SK-N-SH treated with all-trans-retinoic acid at 6 μM for 48 hours (cell line): Measurements from ENCODE around the gene CDCA5.

Source experiments
- ATAC-seq: fragments of 200-7000 bp; cut with Tn5 transposase; 3 replicates; pipeline ENCODE4 v1.9.1; 2020; ENCODE audit warnings: mild to moderate bottlenecking, moderate library complexity
- ARNTL ChIP-seq: fragments of 450-650 bp; formaldehyde crosslinking; IDR thresholded peaks from 2 replicates; pipeline ENCODE4 v1.5.0; 2020; ENCODE audit warnings: low read depth, mild to moderate bottlenecking, moderate library complexity, borderline replicate concordance
- CSDC2 ChIP-seq: fragments of 250-450 bp; sonication (Bioruptor Pico); IDR thresholded peaks from 2 replicates; pipeline ENCODE4 v1.5.0; 2020; ENCODE audit warnings: mild to moderate bottlenecking, moderate library complexity
- ESRRG ChIP-seq: fragments of 250-450 bp; sonication (Bioruptor Pico); IDR thresholded peaks from 2 replicates; pipeline ENCODE4 v1.6.1; 2021; ENCODE audit warnings: mild to moderate bottlenecking
- GLIS3 ChIP-seq: fragments of 250-450 bp; sonication (Bioruptor Pico); IDR thresholded peaks from 2 replicates; pipeline ENCODE4 v1.5.0; 2020; ENCODE audit warnings: mild to moderate bottlenecking, moderate library complexity
- ISL1 ChIP-seq: fragments of 250-450 bp; sonication (Bioruptor Pico); IDR thresholded peaks from 2 replicates; pipeline ENCODE4 v2.1.2; 2022; ENCODE audit warnings: mild to moderate bottlenecking, moderate library complexity
- OSR1 ChIP-seq: fragments of 250-450 bp; sonication (Bioruptor Pico); IDR thresholded peaks from 2 replicates; pipeline ENCODE4 v1.8.0; 2022; ENCODE audit warnings: moderate library complexity, mild to moderate bottlenecking, inconsistent platforms
- PPARA ChIP-seq: fragments of 250-450 bp; sonication (Bioruptor Pico); IDR thresholded peaks from 2 replicates; pipeline ENCODE4 v1.5.0; 2020; ENCODE audit warnings: mild to moderate bottlenecking, borderline replicate concordance
- RARB ChIP-seq: fragments of 250-450 bp; sonication (Bioruptor Pico); IDR thresholded peaks from 2 replicates; pipeline ENCODE4 v1.8.0; 2021; ENCODE audit warnings: mild to moderate bottlenecking, moderate library complexity
- SNAI2 ChIP-seq: fragments of 250-450 bp; sonication (Bioruptor Pico); IDR thresholded peaks from 2 replicates; pipeline ENCODE4 v1.5.0; 2020; ENCODE audit warnings: mild to moderate bottlenecking, moderate library complexity
- TCF4 ChIP-seq: fragments of 250-450 bp; sonication (Bioruptor Pico); IDR thresholded peaks from 2 replicates; pipeline ENCODE4 v1.8.0; 2021; ENCODE audit warnings: mild to moderate bottlenecking, moderate library complexity, borderline replicate concordance
- TOX ChIP-seq: fragments of 250-450 bp; sonication (Bioruptor Pico); IDR thresholded peaks from 2 replicates; pipeline ENCODE4 v1.8.0; 2021; ENCODE audit warnings: mild to moderate bottlenecking, moderate library complexity, borderline replicate concordance
- ZC3H10 ChIP-seq: fragments of 250-450 bp; sonication (Bioruptor Pico); IDR thresholded peaks from 2 replicates; pipeline ENCODE4 v1.5.1; 2021; ENCODE audit warnings: mild to moderate bottlenecking, moderate library complexity
- ZFP3 ChIP-seq: fragments of 250-450 bp; sonication (Bioruptor Pico); IDR thresholded peaks from 2 replicates; pipeline ENCODE4 v1.5.0; 2020; ENCODE audit warnings: mild to moderate bottlenecking, moderate library complexity
- ZFP30 ChIP-seq: fragments of 450-650 bp; formaldehyde crosslinking; IDR thresholded peaks from 2 replicates; pipeline ENCODE4 v1.5.0; 2022; ENCODE audit warnings: mild to moderate bottlenecking, moderate library complexity
- ZNF565 ChIP-seq: fragments of 450-650 bp; formaldehyde crosslinking; conservative IDR thresholded peaks from 2 replicates; pipeline ENCODE4 v1.5.0; 2020; ENCODE audit warnings: low read depth, mild to moderate bottlenecking, moderate library complexity
- ZNF70 ChIP-seq: fragments of 450-650 bp; formaldehyde crosslinking; IDR thresholded peaks from 2 replicates; pipeline ENCODE4 v1.5.0; 2020; ENCODE audit warnings: mild to moderate bottlenecking, moderate library complexity
- ZNF8 ChIP-seq: fragments of 450-650 bp; formaldehyde crosslinking; IDR thresholded peaks from 2 replicates; pipeline ENCODE4 v1.5.0; 2020; ENCODE audit warnings: mild to moderate bottlenecking, moderate library complexity
- TF ChIP-seq, protein P1 (sequence below): fragments of 250-450 bp; sonication (Bioruptor Pico); IDR thresholded peaks from 2 replicates; pipeline ENCODE4 v1.5.1; 2021; ENCODE audit warnings: mild to moderate bottlenecking, moderate library complexity
- TF ChIP-seq, protein P2 (sequence below): fragments of 250-450 bp; sonication (Bioruptor Pico); IDR thresholded peaks from 2 replicates; pipeline ENCODE4 v1.5.1; 2020; ENCODE audit warnings: low read depth, mild to moderate bottlenecking, moderate library complexity
- TF ChIP-seq, protein P3 (sequence below): fragments of 250-450 bp; sonication (Bioruptor Pico); IDR thresholded peaks from 2 replicates; pipeline ENCODE4 v1.5.0; 2020; ENCODE audit warnings: mild to moderate bottlenecking, moderate library complexity
- TF ChIP-seq, protein P4 (sequence below): fragments of 250-450 bp; sonication (Bioruptor Pico); IDR thresholded peaks from 2 replicates; pipeline ENCODE4 v1.8.0; 2021; ENCODE audit warnings: low read depth, mild to moderate bottlenecking, moderate library complexity, borderline replicate concordance

Gene CDCA5

DNA sequence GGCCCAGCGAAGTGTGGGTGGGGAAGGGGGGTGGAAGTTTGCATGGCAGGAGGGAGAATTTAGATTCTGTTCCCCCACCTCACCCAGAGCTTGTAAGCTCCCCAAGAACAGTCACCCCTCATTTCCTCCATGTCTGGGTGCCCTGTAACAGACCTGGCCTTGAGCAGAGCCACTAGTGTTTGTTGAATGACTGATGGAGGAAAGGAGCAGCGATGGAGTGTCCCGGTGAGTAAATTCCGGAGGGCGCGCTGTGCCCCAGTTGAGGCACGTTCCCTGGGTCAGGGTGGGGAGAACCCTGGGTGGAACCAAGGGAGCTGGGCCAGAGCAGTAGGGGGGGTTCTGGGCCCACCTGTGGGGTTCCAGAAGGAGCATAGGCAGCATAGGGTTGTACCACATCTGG lies 26.3 kb downstream of the CDCA5 start:
- ATAC-seq, result no peak
- TF ChIP-seq ISL1 (CRISPR knock-in tag) (no peak), SNAI2 (no peak), ZFP3 (CRISPR knock-in tag) (no peak), ZC3H10 (CRISPR knock-in tag) (no peak), TOX (no peak), ZNF70 (no peak), TCF4 (CRISPR knock-in tag) (no peak), GLIS3 (no peak), ESRRG (CRISPR knock-in tag) (no peak), ZNF8 (CRISPR knock-in tag) (no peak)
- TF ChIP-seq, protein P1, sequence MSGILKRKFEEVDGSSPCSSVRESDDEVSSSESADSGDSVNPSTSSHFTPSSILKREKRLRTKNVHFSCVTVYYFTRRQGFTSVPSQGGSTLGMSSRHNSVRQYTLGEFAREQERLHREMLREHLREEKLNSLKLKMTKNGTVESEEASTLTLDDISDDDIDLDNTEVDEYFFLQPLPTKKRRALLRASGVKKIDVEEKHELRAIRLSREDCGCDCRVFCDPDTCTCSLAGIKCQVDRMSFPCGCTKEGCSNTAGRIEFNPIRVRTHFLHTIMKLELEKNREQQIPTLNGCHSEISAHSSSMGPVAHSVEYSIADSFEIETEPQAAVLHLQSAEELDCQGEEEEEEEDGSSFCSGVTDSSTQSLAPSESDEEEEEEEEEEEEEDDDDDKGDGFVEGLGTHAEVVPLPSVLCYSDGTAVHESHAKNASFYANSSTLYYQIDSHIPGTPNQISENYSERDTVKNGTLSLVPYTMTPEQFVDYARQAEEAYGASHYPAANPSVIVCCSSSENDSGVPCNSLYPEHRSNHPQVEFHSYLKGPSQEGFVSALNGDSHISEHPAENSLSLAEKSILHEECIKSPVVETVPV (CRISPR knock-in tag), result no peak

DNA sequence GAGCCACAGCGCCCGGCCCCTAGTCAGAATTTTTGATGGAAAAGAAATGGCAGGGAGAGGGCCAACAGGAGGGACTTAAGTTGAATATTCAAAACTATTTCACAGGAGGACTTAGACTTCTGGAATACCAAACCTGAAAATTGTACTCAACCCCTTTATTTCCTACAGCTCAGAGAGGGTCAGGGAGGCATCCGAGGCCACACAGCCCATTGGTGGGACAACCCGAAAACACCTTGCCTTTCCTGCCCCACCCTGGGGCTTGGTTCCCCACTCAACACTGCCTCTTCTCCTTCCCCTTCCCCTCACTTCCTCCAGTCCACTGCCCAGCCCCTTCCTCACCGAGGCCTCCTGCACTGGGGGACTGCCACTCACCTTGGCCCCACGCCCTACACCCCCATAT lies 26.8 kb downstream of the CDCA5 start:
- TF ChIP-seq SNAI2 (no peak), ZNF565 (CRISPR knock-in tag) (no peak), ESRRG (CRISPR knock-in tag) (no peak), ZC3H10 (CRISPR knock-in tag) (no peak), TCF4 (CRISPR knock-in tag) (no peak), ZNF70 (no peak), PPARA (no peak), ZFP30 (CRISPR knock-in tag) (no peak), RARB (CRISPR knock-in tag) (no peak)
- TF ChIP-seq, protein P2, sequence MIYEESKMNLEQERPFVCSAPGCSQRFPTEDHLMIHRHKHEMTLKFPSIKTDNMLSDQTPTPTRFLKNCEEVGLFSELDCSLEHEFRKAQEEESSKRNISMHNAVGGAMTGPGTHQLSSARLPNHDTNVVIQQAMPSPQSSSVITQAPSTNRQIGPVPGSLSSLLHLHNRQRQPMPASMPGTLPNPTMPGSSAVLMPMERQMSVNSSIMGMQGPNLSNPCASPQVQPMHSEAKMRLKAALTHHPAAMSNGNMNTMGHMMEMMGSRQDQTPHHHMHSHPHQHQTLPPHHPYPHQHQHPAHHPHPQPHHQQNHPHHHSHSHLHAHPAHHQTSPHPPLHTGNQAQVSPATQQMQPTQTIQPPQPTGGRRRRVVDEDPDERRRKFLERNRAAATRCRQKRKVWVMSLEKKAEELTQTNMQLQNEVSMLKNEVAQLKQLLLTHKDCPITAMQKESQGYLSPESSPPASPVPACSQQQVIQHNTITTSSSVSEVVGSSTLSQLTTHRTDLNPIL (CRISPR knock-in tag), result no peak
- ATAC-seq, result no peak

DNA sequence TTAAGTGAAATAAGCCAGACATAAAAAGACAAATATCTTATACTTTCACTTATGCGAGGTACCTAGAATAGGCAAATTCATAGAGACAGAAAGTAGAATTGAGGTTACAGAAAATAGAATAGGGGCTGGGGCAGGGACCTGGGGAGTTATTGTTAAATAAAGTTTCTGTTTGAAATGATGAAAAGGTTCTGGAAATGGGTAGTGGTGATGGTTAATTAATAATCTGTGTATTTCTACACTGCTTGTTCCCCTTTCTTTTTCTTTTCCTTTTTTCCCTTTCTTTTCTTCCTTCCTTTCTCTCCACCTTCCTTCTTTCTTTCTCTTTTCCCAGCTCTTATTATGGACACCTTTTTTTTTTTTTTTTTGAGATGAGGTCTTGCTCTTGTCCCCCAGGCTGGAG lies 28.3 kb downstream of the CDCA5 start:
- TF ChIP-seq, protein P2 (CRISPR knock-in tag), result no peak
- TF ChIP-seq SNAI2 (no peak), ZFP3 (CRISPR knock-in tag) (no peak), TOX (no peak), ISL1 (CRISPR knock-in tag) (no peak), ZC3H10 (CRISPR knock-in tag) (no peak), ZNF8 (CRISPR knock-in tag) (no peak), ZNF565 (CRISPR knock-in tag) (no peak), CSDC2 (CRISPR knock-in tag) (no peak), RARB (CRISPR knock-in tag) (no peak), TCF4 (CRISPR knock-in tag) (no peak), ARNTL (no peak), OSR1 (CRISPR knock-in tag) (no peak)
- TF ChIP-seq, protein P1 (CRISPR knock-in tag), result no peak
- TF ChIP-seq, protein P3, sequence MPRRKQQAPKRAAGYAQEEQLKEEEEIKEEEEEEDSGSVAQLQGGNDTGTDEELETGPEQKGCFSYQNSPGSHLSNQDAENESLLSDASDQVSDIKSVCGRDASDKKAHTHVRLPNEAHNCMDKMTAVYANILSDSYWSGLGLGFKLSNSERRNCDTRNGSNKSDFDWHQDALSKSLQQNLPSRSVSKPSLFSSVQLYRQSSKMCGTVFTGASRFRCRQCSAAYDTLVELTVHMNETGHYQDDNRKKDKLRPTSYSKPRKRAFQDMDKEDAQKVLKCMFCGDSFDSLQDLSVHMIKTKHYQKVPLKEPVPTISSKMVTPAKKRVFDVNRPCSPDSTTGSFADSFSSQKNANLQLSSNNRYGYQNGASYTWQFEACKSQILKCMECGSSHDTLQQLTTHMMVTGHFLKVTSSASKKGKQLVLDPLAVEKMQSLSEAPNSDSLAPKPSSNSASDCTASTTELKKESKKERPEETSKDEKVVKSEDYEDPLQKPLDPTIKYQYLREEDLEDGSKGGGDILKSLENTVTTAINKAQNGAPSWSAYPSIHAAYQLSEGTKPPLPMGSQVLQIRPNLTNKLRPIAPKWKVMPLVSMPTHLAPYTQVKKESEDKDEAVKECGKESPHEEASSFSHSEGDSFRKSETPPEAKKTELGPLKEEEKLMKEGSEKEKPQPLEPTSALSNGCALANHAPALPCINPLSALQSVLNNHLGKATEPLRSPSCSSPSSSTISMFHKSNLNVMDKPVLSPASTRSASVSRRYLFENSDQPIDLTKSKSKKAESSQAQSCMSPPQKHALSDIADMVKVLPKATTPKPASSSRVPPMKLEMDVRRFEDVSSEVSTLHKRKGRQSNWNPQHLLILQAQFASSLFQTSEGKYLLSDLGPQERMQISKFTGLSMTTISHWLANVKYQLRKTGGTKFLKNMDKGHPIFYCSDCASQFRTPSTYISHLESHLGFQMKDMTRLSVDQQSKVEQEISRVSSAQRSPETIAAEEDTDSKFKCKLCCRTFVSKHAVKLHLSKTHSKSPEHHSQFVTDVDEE (CRISPR knock-in tag), result no peak
- TF ChIP-seq, protein P4, sequence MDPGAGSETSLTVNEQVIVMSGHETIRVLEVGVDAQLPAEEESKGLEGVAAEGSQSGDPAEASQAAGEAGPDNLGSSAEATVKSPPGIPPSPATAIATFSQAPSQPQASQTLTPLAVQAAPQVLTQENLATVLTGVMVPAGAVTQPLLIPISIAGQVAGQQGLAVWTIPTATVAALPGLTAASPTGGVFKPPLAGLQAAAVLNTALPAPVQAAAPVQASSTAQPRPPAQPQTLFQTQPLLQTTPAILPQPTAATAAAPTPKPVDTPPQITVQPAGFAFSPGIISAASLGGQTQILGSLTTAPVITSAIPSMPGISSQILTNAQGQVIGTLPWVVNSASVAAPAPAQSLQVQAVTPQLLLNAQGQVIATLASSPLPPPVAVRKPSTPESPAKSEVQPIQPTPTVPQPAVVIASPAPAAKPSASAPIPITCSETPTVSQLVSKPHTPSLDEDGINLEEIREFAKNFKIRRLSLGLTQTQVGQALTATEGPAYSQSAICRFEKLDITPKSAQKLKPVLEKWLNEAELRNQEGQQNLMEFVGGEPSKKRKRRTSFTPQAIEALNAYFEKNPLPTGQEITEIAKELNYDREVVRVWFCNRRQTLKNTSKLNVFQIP (CRISPR knock-in tag), result no peak
- TF ChIP-seq, all 23 proteins: peak for 0
- no peak for ATAC-seq
